SK-N-SH treated with all-trans-retinoic acid at 6 μM for 48 hours (cell line): ENCODE data around the gene RASA3.

Experiments used
- ARNTL ChIP-seq: fragments of 450-650 bp; formaldehyde crosslinking; IDR thresholded peaks from 2 replicates; pipeline ENCODE4 v1.5.0; 2020; ENCODE audit warnings: low read depth, mild to moderate bottlenecking, moderate library complexity, borderline replicate concordance
- CREB5 ChIP-seq: fragments of 250-450 bp; sonication (Bioruptor Pico); IDR thresholded peaks from 2 replicates; pipeline ENCODE4 v1.5.1; 2020; ENCODE audit warnings: low read depth, mild to moderate bottlenecking, moderate library complexity
- GLIS3 ChIP-seq: fragments of 250-450 bp; sonication (Bioruptor Pico); IDR thresholded peaks from 2 replicates; pipeline ENCODE4 v1.5.0; 2020; ENCODE audit warnings: mild to moderate bottlenecking, moderate library complexity
- OSR1 ChIP-seq: fragments of 250-450 bp; sonication (Bioruptor Pico); IDR thresholded peaks from 2 replicates; pipeline ENCODE4 v1.8.0; 2022; ENCODE audit warnings: moderate library complexity, mild to moderate bottlenecking, inconsistent platforms
- PATZ1 ChIP-seq: fragments of 250-450 bp; sonication (Bioruptor Pico); IDR thresholded peaks from 2 replicates; pipeline ENCODE4 v1.8.0; 2020; ENCODE audit warnings: mild to moderate bottlenecking, moderate library complexity, borderline replicate concordance
- POU6F1 ChIP-seq: fragments of 250-450 bp; sonication (Bioruptor Pico); IDR thresholded peaks from 2 replicates; pipeline ENCODE4 v1.8.0; 2021; ENCODE audit warnings: low read depth, mild to moderate bottlenecking, moderate library complexity, borderline replicate concordance
- RARB ChIP-seq: fragments of 250-450 bp; sonication (Bioruptor Pico); IDR thresholded peaks from 2 replicates; pipeline ENCODE4 v1.8.0; 2021; ENCODE audit warnings: mild to moderate bottlenecking, moderate library complexity
- SNAI2 ChIP-seq: fragments of 250-450 bp; sonication (Bioruptor Pico); IDR thresholded peaks from 2 replicates; pipeline ENCODE4 v1.5.0; 2020; ENCODE audit warnings: mild to moderate bottlenecking, moderate library complexity
- TOX ChIP-seq: fragments of 250-450 bp; sonication (Bioruptor Pico); IDR thresholded peaks from 2 replicates; pipeline ENCODE4 v1.8.0; 2021; ENCODE audit warnings: mild to moderate bottlenecking, moderate library complexity, borderline replicate concordance
- TSHZ2 ChIP-seq: fragments of 250-450 bp; sonication (Bioruptor Pico); IDR thresholded peaks from 2 replicates; pipeline ENCODE4 v1.5.0; 2020; ENCODE audit warnings: mild to moderate bottlenecking, moderate library complexity
- ZFP3 ChIP-seq: fragments of 250-450 bp; sonication (Bioruptor Pico); IDR thresholded peaks from 2 replicates; pipeline ENCODE4 v1.5.0; 2020; ENCODE audit warnings: mild to moderate bottlenecking, moderate library complexity
- ZNF8 ChIP-seq: fragments of 450-650 bp; formaldehyde crosslinking; IDR thresholded peaks from 2 replicates; pipeline ENCODE4 v1.5.0; 2020; ENCODE audit warnings: mild to moderate bottlenecking, moderate library complexity

GRCh38 chr13:113948034-113948742 is 184.2 kb downstream of the RASA3 start:
- TF ChIP-seq RARB (CRISPR knock-in tag) (no peak), PATZ1 (CRISPR knock-in tag) (no peak), ZFP3 (CRISPR knock-in tag) (no peak), TSHZ2 (CRISPR knock-in tag) (no peak), TOX (no peak), ARNTL (CRISPR knock-in tag) (no peak), GLIS3 (CRISPR knock-in tag) (no peak), SNAI2 (CRISPR knock-in tag) (no peak), ZNF8 (CRISPR knock-in tag) (no peak), POU6F1 (CRISPR knock-in tag) (no peak), CREB5 (CRISPR knock-in tag) (no peak), OSR1 (no peak)
